Panc1 (cell line): ENCODE results near the gene ATF1. TPM values are rescaled to one million over a fixed set of nuclear protein-coding genes. Genes with fewer than 3 reads are reported as not detected.
"Not testable (repeated sequence)": the region's sequence is repeated elsewhere in the genome, so short reads cannot be mapped to it uniquely, and the experiment has no call there.

Source experiments
- ATAC-seq: fragments of 200-7000 bp; cut with Tn5 transposase; 2 replicates; pipeline ENCODE4 v1.9.1; 2020; ENCODE audit warnings: mild to moderate bottlenecking, moderate library complexity
- BruUV-seq: library from RNA; stranded (reverse); fragments of 400-500 nt; replicated peaks from 2 replicates; lab custom pipeline; 2021; lab: Mats Ljungman, UMichigan
- CTCF ChIA-PET: fragments of 300-600 bp; sonication (Branson Sonifier 250); formaldehyde crosslinking; loops from one replicate; lab custom pipeline; 2022; ENCODE audit warnings: antibody characterized with exemption; lab: Charles Lee
- POLR2A ChIA-PET: fragments of 300-600 bp; sonication (Branson Sonifier 250); formaldehyde crosslinking; loops from one replicate; lab custom pipeline; 2022; ENCODE audit warnings: antibody characterized with exemption; lab: Charles Lee
- DNase-seq: peaks from one replicate; pipeline ENCODE4 v3.0.0-alpha.2; 2010; ENCODE audit warnings: low read depth, low spot score
- H3K27ac ChIP-seq: 2 replicates; pipeline ENCODE4 v1.5.1; 2011; ENCODE audit warnings: mild to moderate bottlenecking, low read length, inconsistent platforms
- H3K27me3 ChIP-seq: fragments of 200-500 bp; sonication (Bioruptor generic); 2 replicates; pipeline ENCODE4 v1.6.0; 2014; ENCODE audit warnings: low read length, inconsistent platforms; ENCODE audit not compliant: control insufficient read depth, insufficient read depth
- H3K36me3 ChIP-seq: fragments of 200-500 bp; sonication (Bioruptor generic); 2 replicates; pipeline ENCODE4 v1.5.1; 2014; ENCODE audit warnings: inconsistent platforms, mild to moderate bottlenecking, low read length, moderate library complexity; ENCODE audit not compliant: control insufficient read depth, insufficient read depth
- H3K4me1 ChIP-seq: 2 replicates; pipeline ENCODE4 v1.5.1; 2011; ENCODE audit warnings: inconsistent platforms, mild to moderate bottlenecking, low read length, moderate library complexity; ENCODE audit not compliant: control insufficient read depth, insufficient read depth
- H3K4me3 ChIP-seq, 2 experiments: 2 replicates each; pipeline ENCODE4 v1.5.1; 2011 to 2012; ENCODE audit warnings: low read depth in 2 of 2, low read length in 2 of 2, mild to moderate bottlenecking in 2 of 2, inconsistent platforms in 1 of 2, moderate library complexity in 1 of 2
- H3K9me3 ChIP-seq: fragments of 200-500 bp; sonication (Bioruptor generic); 2 replicates; pipeline ENCODE4 v1.5.1; 2014; ENCODE audit warnings: low read depth, mild to moderate bottlenecking, inconsistent platforms, low read length, moderate library complexity; ENCODE audit not compliant: control insufficient read depth, insufficient read depth
- POLR2AphosphoS5 ChIP-seq: IDR thresholded peaks from 2 replicates; pipeline ENCODE4 v1.6.1; 2012; ENCODE audit warnings: mild to moderate bottlenecking, low read depth, low read length, moderate library complexity
- REST ChIP-seq, 2 experiments: IDR thresholded peaks; 2 replicates each; pipeline ENCODE4 v1.6.1; 2011 to 2012; ENCODE audit warnings: low read depth in 2 of 2, control low read depth in 1 of 2, low read length in 1 of 2, mild to moderate bottlenecking in 1 of 2, moderate library complexity in 1 of 2; ENCODE audit not compliant: insufficient read depth in 1 of 2
- SIN3A ChIP-seq: IDR thresholded peaks from 2 replicates; pipeline ENCODE4 v1.6.1; 2012; ENCODE audit warnings: low read depth, mild to moderate bottlenecking, low read length, moderate library complexity, borderline replicate concordance; ENCODE audit not compliant: insufficient read depth
- TCF7L2 ChIP-seq: IDR thresholded peaks from 2 replicates; pipeline ENCODE4 v1.6.1; 2011; ENCODE audit warnings: mild to moderate bottlenecking, low read depth, low read length, inconsistent platforms
- in situ Hi-C: cut with HindIII; loops from 2 replicates; pipeline ENCODE4 v1.10.0; 2016; ENCODE audit warnings: low sequenced_read_pairs, low pct_unique_long_range_greater_than_20kb
- intact Hi-C: fragments of 100-400 bp; cut with micrococcal nuclease; formaldehyde crosslinking; loops from one replicate; pipeline ENCODE4 v1.10.0; 2022; ENCODE audit not compliant: unreplicated experiment
- total RNA-seq: library from RNA; stranded (reverse); gene quantifications from one replicate; pipeline ENCODE4 v1.2.1, GENCODE V29; 2021; ENCODE audit not compliant: unreplicated experiment
- TF ChIP-seq, protein P1 (sequence below): fragments of 450-650 bp; IDR thresholded peaks from 2 replicates; pipeline ENCODE4 v1.5.1; 2017; ENCODE audit warnings: mild to moderate bottlenecking

ATF1 gene
- total RNA-seq, 1 experiment from 2014 or later, result 52.2 TPM

DNA sequence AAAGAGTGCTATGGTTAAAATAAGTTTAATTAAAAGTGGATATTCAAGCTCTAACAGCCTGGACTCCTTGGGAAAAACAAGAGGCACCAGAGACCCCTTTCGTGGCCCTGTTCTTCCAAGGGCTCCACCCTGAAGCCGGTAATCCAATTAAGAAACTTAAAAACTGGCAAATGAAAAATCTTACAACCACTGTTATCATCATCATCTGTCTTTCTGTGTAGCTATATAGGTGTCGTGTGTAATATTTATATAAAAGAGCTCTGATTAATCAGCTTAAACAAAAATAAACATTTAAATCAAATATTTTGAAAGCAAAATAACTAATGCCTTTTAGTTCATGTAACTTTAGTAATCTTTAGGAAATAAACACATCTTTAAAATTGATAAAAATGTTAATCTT, 4.5 kb downstream of the ATF1 start:
- intact Hi-C loops, result loop anchor here (5.0 kb wide), 1 partner anchor 219 kb away; no protein-coding TSS in a partner anchor

DNA sequence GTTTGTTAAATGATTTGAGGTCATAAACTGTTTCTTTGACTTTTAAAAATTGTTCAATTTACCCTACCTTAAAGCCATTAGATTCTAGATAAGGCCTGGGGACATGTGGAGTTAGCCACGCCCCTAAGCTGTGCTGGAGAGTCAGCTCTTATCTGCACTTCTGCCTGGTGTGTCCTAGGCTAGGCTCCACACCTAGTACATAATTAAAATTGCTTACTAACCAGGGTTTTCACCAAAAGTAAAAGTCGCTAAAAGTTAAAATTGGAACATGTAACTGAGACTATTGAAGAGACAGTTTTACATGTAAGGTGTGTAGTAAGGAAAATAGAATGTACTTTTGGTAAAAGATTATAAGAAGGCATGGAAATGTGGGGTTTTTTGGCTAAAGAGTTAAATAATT, 4.9 kb downstream of the ATF1 start:
- H3K9me3 ChIP-seq, H3K4me3 ChIP-seq, H3K27ac ChIP-seq, CTCF ChIA-PET, ATAC-seq, in situ Hi-C loops, POLR2A ChIA-PET, H3K27me3 ChIP-seq, H3K36me3 ChIP-seq, DNase-seq: not testable (repeated sequence)
- peaks cover 18% of the 10 kb centered on the region for H3K4me1 ChIP-seq
- intact Hi-C loops, result loop anchor here (5.0 kb wide), 1 partner anchor 218 kb away; no protein-coding TSS in a partner anchor
- TSS peak; percentile 22 for BruUV-seq

More for the DNA sequence above, 4.5 kb downstream of the ATF1 start:
- ChIA-PET POLR2A (no interaction called here), CTCF (no interaction called here)
- no TSS peak for BruUV-seq
- no peak for TF ChIP-seq POLR2AphosphoS5
- TF ChIP-seq, protein P1, sequence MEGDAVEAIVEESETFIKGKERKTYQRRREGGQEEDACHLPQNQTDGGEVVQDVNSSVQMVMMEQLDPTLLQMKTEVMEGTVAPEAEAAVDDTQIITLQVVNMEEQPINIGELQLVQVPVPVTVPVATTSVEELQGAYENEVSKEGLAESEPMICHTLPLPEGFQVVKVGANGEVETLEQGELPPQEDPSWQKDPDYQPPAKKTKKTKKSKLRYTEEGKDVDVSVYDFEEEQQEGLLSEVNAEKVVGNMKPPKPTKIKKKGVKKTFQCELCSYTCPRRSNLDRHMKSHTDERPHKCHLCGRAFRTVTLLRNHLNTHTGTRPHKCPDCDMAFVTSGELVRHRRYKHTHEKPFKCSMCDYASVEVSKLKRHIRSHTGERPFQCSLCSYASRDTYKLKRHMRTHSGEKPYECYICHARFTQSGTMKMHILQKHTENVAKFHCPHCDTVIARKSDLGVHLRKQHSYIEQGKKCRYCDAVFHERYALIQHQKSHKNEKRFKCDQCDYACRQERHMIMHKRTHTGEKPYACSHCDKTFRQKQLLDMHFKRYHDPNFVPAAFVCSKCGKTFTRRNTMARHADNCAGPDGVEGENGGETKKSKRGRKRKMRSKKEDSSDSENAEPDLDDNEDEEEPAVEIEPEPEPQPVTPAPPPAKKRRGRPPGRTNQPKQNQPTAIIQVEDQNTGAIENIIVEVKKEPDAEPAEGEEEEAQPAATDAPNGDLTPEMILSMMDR, result no peak
- in situ Hi-C loops, result no loop called here
- H3K4me1 ChIP-seq, result peaks cover 18% of the 10 kb centered on the region
- no peaks in the 10 kb centered on the region; the same call in 1 of the 2 replicates for H3K36me3 ChIP-seq
- DNase-seq (no peak), ATAC-seq (no peak)
- no peak overlapping the region for H3K27ac ChIP-seq
- no peak overlapping the region for H3K4me3 ChIP-seq
- no peaks in the 10 kb centered on the region for H3K9me3 ChIP-seq
- H3K27me3 ChIP-seq, result no peaks in the 10 kb centered on the region

- H3K27me3 ChIP-seq, result no peaks in the 10 kb centered on the region
- H3K4me1 ChIP-seq, result peaks cover 6% of the 10 kb centered on the region
- no peak for ATAC-seq
- TF ChIP-seq SIN3A (no peak), REST (IDR thresholded peaks at IDR 0.05; ENCODE audit: insufficient read depth in 1 of 2, low read depth in 2 of 2, low read length in 1 of 2) (no peak), TCF7L2 (no peak), POLR2AphosphoS5 (no peak)
- TF ChIP-seq, protein P1, result no peak
- intact Hi-C loops (no loop called here), in situ Hi-C loops (no loop called here)
- no TSS peak for BruUV-seq
- POLR2A ChIA-PET, result no interaction called here
- no peak overlapping the region for H3K27ac ChIP-seq
- no peaks in the 10 kb centered on the region for H3K9me3 ChIP-seq
- no peaks in the 10 kb centered on the region; the same call in 1 of the 2 replicates for H3K36me3 ChIP-seq
- no peak for DNase-seq
- H3K4me3 ChIP-seq, result no peak overlapping the region
- CTCF ChIA-PET, result no interaction called here
Observed at GRCh38 chr12:50771409-50771808, 7.5 kb downstream of the ATF1 start.
